ENCODE data around the gene CSH2. TPM values are rescaled to one million over a fixed set of nuclear protein-coding genes. Genes with fewer than 3 reads are reported as not detected.
A peak's percentile ranks its signal among the peaks of the same experiment; 100 is the strongest.
"Not testable (repeated sequence)": the region's sequence is repeated elsewhere in the genome, so short reads cannot be mapped to it uniquely, and the experiment has no call there.

The CSH2 gene
- not detected for total RNA-seq

- FAIRE-seq: not testable (repeated sequence)
Measured at GRCh38 chr17:63873577-63873976, at the start of gene CSH2. Gene CSH2, minus strand, starts transcription at chr17:63873677. Its CDS starts 63 bp downstream, at chr17:63873614.

GRCh38 chr17:63922402-63922801 lies 48.9 kb upstream of the CSH2 start:
- not testable (repeated sequence) for DNase-seq (ENCODE audit: low spot score in 2 of 2); FAIRE-seq

More at GRCh38 chr17:63873577-63873976, at the start of gene CSH2:
- DNase-seq (ENCODE audit: low spot score in 2 of 2): not testable (repeated sequence)

- DNase-seq (ENCODE audit: low spot score in 2 of 2): not testable (repeated sequence)
Measured at GRCh38 chr17:63920779-63921178, 47.3 kb upstream of the CSH2 start.

DNA sequence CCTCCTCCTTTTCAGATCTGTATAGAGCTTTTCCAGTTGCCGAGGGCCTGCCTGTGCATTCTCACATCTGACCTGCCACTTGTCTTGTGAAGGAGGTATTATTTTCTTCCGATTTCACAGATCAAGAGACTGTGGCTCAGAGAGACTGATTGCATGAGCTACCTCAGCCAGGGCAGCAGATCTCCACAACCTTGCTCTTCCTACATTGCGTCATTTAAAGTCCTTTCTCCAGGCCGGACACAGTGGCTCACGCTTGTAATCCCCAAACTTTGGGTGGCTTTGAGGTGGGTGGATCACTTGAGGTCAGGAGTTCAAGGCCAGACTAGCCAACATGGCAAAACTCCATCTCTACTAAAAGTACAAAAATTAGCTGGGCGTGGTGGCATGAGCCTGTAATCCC lies 46.6 kb upstream of the CSH2 start:
- FAIRE-seq; DNase-seq (ENCODE audit: low spot score in 2 of 2): not testable (repeated sequence)

More at GRCh38 chr17:63920779-63921178, 47.3 kb upstream of the CSH2 start:
- FAIRE-seq: not testable (repeated sequence)

DNA sequence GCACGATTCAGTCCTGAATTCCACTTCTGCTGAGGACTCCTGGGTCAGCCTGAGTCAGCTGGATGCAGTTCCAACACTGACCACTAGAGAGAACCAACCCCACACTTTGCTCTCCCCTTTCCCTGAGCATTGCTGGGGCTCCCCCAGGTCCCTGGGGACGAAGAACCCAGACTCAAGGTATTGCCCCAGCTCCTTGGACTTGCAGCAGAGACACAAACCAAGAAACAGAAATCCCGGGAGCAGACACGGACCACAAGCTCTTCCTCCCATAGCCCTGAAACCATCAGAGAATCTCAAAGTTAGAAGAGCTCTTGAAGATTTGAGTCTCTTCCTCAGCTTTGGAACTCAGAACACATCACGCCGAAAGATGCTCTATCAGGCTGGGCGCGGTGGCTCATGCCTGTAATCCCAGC lies 45.8 kb upstream of the CSH2 start:
- DNase-seq (ENCODE audit: low spot score in 2 of 2): peak in 1 of 2 donors; percentile 81

DNA sequence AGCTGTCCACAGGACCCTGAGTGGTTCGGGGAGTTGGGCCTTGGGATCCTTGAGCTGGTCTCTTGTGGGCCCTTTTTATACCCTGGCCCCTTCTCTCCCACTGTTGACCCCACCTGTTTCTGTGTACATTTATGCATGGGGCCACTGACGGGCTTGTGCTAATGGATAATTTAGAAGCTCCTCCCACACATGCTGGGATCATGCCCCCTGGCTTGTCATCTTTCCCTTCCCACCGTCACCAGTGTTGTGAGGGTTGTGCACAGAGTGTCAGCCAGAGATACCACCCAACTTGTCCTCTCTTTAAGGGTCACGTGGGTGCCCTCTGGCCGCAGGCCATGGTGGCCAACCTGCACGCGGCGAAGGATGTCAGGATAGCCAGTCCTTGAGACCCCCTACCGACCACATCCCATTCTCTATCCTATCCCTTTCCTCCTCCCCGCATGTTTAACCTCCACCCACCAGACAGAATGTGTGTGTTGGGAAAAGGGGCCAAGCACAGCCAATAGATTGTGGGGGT lies 45.4 kb upstream of the CSH2 start, which contains the start of gene GH1:
Gene GH1 (minus strand): TSS at position 51 of the 517 bp plus-strand sequence. CDS start 63 bp downstream, outside the sequence.
- not testable (repeated sequence) for DNase-seq (ENCODE audit: low spot score in 2 of 2); FAIRE-seq

More for the DNA sequence above, 45.8 kb upstream of the CSH2 start:
- FAIRE-seq: no peak

- DNase-seq (ENCODE audit: low spot score in 2 of 2) (no peak), FAIRE-seq (no peak)
Measured at GRCh38 chr17:63918305-63918704, 44.8 kb upstream of the CSH2 start.

GRCh38 chr17:63917646-63918045 lies 44.2 kb upstream of the CSH2 start:
- no peak for FAIRE-seq
- no peak for DNase-seq (ENCODE audit: low spot score in 2 of 2)

DNA sequence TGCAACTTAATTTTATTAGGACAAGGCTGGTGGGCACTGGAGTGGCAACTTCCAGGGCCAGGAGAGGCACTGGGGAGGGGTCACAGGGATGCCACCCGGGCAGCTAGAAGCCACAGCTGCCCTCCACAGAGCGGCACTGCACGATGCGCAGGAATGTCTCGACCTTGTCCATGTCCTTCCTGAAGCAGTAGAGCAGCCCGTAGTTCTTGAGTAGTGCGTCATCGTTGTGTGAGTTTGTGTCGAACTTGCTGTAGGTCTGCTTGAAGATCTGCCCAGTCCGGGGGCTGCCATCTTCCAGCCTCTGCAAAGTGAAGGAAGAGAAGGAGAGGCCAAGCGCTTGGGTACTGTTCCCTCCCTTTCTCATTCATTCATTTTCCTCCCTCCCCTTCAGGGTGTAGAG lies 43.7 kb upstream of the CSH2 start:
- not testable (repeated sequence) for FAIRE-seq

DNA sequence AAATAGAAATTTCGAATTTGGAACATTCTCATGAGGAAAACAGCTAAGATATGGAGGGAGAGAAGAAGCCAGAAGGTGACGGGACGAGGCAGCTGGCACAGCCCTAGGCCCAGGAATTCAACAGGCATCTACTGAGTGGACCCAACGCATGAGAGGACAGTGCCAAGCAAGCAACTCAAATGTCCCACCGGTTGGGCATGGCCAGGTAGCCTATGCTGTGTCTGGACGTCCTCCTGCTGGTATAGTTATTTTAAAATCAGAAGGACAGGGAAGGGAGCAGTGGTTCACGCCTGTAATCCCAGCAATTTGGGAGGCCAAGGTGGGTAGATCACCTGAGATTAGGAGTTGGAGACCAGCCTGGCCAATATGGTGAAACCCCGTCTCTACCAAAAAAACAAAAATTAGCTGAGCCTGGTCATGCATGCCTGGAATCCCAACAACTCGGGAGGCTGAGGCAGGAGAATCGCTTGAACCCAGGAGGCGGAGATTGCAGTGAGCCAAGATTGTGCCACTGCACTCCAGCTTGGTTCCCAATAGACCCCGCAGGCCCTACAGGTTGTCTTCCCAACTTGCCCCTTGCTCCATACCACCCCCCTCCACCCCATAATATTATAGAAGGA lies 43.2 kb upstream of the CSH2 start:
- DNase-seq (ENCODE audit: low spot score in 2 of 2): no peak
- no peak for FAIRE-seq

More for the DNA sequence above, 43.7 kb upstream of the CSH2 start:
- not testable (repeated sequence) for DNase-seq (ENCODE audit: low spot score in 2 of 2)

GRCh38 chr17:63915753-63916152 lies 42.3 kb upstream of the CSH2 start:
- DNase-seq (ENCODE audit: low spot score in 2 of 2); FAIRE-seq: not testable (repeated sequence)

DNA sequence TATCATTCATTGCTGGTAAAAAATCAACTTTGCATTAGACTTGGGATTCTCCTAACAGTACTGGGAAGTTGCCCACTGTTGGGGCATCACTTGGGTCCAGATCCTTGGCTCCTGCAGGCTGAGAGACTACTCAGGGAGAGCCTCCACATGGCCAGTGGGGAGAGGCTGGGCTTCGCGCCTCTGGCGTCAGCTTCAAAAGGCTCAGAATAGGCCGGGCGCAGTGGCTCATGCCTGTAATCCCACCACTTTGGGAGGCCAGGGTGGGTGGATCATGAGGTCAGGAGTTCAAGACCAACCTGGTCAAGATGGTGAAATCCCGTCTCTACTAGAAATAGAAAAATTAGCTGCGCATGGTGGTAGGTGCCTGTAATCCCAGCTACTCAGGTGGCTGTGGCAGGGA lies 41.0 kb upstream of the CSH2 start:
- FAIRE-seq (no peak), DNase-seq (ENCODE audit: low spot score in 2 of 2) (no peak)

GRCh38 chr17:63911657-63912100 lies 38.2 kb upstream of the CSH2 start:
- FAIRE-seq (no peak), DNase-seq (ENCODE audit: low spot score in 2 of 2) (peak in 1 of 2 donors; percentile 67)

DNA sequence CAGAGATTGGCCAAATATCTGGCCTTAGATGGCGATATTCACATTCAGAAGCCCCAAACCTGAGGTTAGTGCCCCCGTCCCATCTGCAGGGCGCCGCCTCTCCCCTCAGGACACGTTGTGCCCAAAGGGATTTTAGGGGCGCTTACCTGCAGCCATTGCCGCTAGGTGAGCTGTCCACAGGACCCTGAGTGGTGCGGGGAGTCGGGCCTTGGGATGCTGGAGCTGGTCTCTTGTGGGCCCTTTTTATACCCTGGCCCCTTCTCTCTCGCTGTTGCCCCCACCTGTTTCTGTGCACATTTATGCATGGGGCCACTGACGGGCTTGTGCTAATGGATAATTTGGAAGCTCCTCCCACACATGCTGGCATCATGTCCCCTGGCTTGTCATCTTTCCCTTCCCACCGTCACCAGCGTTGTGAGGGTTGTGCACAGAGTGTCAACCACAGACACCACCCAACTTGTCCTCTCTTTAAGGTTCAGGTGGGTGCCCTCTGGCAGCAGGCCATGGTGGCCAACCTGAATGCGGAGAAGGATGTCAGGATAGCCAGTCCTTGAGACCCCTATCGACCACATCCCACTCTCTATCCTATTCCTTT lies 37.7 kb upstream of the CSH2 start, which contains the start of gene CSHL1:
Gene CSHL1 (minus strand): TSS at position 218 of the 595 bp plus-strand sequence. CDS start 62 bp downstream, at position 156.
- DNase-seq (ENCODE audit: low spot score in 2 of 2): no peak
- FAIRE-seq: no peak

DNA sequence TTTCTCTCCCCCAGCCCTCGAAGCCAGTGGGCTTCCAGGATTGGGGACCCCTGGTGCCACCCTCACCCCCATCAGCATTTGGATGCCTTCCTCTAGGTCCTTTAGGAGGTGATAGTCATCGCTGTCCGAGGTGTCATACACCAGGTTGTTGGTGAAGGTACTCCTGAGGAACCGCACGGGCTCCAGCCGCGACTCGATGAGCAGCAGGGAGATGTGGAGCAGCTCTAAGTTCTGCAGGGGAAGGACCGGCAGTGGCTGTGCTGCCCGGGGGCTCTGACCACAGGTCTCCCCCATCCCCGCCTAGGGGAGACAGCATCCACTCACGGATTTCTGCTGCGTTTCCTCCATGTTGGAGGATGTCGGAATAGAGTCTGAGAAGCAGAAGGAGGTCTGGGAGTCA lies 36.6 kb upstream of the CSH2 start:
- DNase-seq (ENCODE audit: low spot score in 2 of 2): no peak
- no peak for FAIRE-seq

GRCh38 chr17:63909586-63909985 lies 36.1 kb upstream of the CSH2 start:
- FAIRE-seq; DNase-seq (ENCODE audit: low spot score in 2 of 2): not testable (repeated sequence)

DNA sequence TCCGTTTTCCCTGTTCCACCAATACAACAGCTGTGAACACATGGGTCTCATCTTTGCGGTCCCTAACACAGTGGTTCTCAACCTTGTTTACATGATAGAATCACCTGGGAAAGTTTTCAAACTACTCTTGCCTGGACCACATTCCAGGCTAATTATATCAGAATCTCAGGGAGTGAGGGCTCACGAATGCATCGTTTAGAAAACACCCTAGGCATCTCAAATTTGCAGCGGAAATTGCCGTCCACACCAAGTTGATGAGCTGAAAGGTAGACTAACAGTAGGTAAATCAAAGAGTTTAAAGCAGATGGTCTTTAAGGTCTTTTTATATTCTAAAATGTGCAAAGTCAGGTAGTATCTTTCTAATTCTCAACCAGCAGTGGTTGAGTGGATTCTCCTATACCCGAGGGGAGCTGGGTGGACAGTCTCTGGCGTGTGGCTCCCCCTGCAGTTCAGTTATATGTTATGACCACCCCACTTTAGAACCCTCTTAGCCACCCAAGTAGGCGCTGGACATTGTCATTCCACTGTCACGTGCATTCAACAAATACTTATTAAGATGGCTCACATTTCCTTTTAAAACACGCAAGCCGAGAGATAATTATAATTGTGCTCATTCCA lies 33.8 kb upstream of the CSH2 start:
- DNase-seq (ENCODE audit: low spot score in 2 of 2); FAIRE-seq: not testable (repeated sequence)

DNA sequence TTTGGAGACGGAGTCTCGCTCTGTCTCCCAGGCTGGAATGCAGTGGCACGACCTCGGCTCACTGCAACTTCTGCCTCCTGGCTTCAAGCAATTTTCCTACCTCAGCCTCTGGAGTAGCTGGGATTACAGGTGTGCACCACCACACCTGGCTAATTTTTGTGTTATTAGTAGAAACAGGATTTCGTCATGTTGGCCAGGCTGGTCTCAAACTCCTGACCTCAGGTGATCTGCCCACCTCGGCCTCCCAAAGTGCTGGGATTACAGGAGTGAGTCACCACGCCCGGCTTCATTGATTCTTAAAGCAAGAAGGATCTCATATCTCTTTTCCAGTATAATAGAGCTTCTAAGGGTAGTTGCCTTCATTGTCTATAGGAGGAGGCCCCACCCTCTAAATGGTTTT lies 31.3 kb upstream of the CSH2 start:
- FAIRE-seq: not testable (repeated sequence)

GRCh38 chr17:63903787-63904201 lies 30.3 kb upstream of the CSH2 start:
- not testable (repeated sequence) for FAIRE-seq

More for the DNA sequence above, 31.3 kb upstream of the CSH2 start:
- DNase-seq (ENCODE audit: low spot score in 2 of 2): not testable (repeated sequence)

DNA sequence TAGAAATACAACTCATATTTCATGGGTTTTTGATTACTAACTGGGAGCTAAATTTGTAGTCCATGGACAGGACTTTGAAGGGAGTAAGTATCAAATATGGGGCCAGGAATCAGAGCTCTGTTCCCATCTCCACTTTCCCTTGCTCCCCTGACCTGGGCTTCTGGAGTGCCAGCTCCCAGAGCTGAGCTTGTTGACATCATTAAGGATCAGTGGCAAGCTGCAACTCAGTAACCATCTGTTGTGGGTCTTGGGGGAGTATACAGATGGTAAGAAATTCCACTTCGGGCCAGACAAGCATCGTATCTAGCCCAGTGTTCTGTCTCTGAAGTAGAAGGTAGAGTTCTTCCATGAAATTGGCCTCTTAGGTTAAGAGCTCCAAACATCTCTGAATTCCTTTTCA lies 28.5 kb upstream of the CSH2 start:
- not testable (repeated sequence) for DNase-seq (ENCODE audit: low spot score in 2 of 2); FAIRE-seq

More at GRCh38 chr17:63903787-63904201, 30.3 kb upstream of the CSH2 start:
- not testable (repeated sequence) for DNase-seq (ENCODE audit: low spot score in 2 of 2)

All from frontal cortex (tissue), 4 donors.